HFF-Myc (cell line): ENCODE measurements around the gene PRG2.

Experiments used
- DNase-seq: peaks from one replicate; pipeline ENCODE4 v3.0.0-alpha.2; 2011; ENCODE audit warnings: low read depth; ENCODE audit errors: extremely low read depth
- H3K4me3 ChIP-seq: replicated peaks from 2 replicates; pipeline ENCODE4 v1.5.1; 2011; ENCODE audit warnings: low read depth, mild to moderate bottlenecking, control low read depth, low read length
- TF ChIP-seq, protein P1 (sequence below): IDR thresholded peaks from 2 replicates; pipeline ENCODE4 v1.5.1; 2012; ENCODE audit warnings: mild to moderate bottlenecking, low read depth, low read length, control low read depth; ENCODE audit errors: missing control alignments

PRG2 gene

DNA sequence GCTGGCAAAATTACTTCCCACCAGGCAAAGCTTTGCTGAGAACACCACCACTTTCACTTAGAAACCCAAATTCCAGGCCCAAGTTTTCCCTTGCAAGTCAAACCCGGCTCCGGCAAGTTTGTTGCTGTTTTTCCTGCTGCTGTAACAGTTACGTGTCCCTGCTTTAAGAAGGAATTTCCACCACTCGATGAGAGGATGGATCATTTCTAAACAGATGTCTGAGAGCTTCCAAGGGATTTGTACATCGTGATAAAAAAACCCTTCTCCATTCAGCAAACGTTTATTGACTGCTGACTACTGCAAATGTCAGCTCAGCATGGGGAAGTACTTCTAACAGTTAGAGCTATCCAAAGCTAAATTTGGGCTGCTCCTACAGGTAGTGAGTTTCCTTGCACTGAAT lies 32.6 kb downstream of the PRG2 start:
- TF ChIP-seq, protein P1, sequence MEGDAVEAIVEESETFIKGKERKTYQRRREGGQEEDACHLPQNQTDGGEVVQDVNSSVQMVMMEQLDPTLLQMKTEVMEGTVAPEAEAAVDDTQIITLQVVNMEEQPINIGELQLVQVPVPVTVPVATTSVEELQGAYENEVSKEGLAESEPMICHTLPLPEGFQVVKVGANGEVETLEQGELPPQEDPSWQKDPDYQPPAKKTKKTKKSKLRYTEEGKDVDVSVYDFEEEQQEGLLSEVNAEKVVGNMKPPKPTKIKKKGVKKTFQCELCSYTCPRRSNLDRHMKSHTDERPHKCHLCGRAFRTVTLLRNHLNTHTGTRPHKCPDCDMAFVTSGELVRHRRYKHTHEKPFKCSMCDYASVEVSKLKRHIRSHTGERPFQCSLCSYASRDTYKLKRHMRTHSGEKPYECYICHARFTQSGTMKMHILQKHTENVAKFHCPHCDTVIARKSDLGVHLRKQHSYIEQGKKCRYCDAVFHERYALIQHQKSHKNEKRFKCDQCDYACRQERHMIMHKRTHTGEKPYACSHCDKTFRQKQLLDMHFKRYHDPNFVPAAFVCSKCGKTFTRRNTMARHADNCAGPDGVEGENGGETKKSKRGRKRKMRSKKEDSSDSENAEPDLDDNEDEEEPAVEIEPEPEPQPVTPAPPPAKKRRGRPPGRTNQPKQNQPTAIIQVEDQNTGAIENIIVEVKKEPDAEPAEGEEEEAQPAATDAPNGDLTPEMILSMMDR: no peak
- no peak for DNase-seq
- H3K4me3 ChIP-seq: no peak overlapping the region

DNA sequence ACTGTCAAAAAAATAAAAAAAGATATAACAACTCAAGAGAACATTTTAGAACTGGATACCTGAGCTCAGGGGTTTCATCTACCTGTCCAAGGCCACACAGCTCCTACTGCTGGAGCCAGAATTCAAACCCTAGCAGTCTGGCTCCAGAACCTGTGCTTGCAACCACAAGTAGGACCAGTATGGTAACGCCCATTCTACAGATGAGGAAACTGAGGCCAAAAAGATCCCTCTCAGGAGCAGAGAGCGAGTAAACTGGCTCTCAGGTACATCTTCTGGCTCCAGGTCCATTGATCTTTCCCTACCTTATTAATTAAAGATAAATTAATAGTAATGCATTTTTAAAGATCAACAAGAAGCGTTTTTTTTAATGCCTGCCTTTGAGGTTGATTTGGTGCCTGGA lies 33.1 kb downstream of the PRG2 start:
- no peak for DNase-seq
- TF ChIP-seq, protein P1: no peak

DNA sequence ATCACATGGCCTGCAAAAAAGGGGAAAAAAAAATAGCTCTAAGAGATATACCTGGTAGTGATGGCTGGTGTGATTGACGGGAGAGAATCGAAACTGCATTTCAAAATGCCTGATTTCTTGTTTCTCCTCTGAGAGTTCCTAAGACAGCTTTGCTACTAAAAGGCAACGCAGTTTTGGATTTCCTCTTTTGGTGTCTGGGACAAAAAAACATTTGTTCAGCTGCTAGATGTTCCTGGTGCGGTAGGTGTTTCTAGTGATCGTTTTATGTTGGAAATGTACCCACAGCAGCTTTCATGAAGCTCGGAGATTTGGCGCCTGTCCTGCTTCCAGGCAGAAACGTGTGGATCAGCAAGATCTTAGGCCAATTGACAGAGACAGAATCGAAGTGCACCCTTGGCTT lies 34.2 kb downstream of the PRG2 start:
- no peak for DNase-seq
- TF ChIP-seq, protein P1: no peak
- H3K4me3 ChIP-seq: no peak overlapping the region

More for the DNA sequence above, 33.1 kb downstream of the PRG2 start:
- no peak overlapping the region for H3K4me3 ChIP-seq

DNA sequence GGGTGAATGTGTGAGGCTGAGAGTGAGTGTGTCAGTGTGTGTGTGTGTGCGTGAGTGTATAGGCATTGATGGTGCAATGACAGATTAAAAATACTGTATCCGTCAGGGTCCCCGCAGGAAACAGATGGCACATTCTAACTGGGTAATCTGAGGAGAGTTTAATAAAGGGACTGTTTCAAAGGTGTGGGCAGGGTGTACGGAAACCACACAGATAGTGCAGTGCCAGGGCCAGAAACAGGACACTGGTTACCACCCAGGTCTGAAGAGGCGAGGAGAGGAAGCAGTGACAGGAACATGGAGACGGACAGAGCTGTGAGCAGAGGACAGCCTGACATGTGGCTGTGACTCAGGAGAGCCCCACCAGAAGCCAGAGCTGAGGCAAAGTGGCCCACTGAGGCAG lies 35.8 kb downstream of the PRG2 start:
- no peak overlapping the region for H3K4me3 ChIP-seq
- TF ChIP-seq, protein P1: no peak
- no peak for DNase-seq

DNA sequence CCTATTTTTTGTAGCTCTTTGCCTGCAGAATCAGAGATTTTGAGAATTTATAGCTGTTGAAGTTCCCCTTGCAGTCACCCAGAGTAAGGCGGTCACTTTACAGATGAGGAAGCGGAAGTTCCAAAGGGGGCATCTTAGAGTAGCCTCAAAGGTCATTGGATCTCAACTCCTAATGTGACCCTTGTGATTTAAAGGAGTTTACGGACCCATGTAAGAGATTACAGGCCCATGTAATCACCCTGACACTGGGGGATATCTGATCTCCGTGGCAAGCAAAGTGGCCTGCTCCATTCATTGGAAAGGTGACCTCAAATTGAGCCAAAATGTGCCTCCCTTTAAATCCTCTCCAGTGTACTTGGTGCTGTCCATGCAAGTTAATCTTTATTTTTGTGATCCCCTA lies 36.6 kb downstream of the PRG2 start:
- TF ChIP-seq, protein P1: no peak
- no peak for DNase-seq
- no peak overlapping the region for H3K4me3 ChIP-seq

DNA sequence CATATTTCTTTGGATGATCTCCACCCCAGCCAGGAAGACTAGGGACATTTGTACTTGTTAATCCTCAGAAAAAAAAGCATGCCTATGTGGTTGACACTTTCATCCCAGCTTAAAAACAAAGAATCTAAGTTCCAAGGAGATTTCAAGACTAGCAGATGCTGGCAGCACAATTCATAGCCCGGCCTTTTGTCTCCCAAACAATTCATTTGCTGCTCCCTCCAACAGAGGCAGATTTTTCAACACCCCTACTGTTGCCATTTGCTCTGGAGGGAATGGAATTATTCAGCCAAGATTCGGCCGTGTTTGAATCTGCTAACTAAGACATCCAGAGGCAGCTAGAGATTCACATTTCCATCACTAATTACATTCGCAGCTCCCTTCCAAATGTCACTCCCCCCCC lies 37.0 kb downstream of the PRG2 start:
- DNase-seq: no peak
- TF ChIP-seq, protein P1: no peak
- H3K4me3 ChIP-seq: no peak overlapping the region

DNA sequence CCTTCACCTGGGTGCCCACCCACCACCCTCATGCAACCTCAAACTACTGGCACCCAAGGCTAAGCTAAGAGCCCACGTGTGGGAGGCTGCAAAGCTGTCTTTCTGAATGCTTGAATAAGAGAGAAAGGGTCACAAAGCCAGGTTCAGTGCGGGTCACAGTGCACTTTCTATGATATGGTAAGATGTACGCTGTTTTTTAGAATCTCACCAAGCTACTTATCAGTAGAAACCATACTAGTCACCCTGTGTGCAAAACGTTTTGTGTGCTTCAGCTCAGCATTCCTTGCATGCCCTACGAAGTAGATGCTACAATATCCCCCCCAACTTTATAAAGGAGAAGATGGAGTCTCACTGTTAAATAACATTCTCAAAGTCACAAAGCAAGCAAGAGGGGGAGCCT lies 37.4 kb downstream of the PRG2 start:
- TF ChIP-seq, protein P1: no peak
- no peak for DNase-seq
- H3K4me3 ChIP-seq: no peak overlapping the region
